Measurements from ENCODE around the gene SNRPA1.

The SNRPA1 gene

GRCh38 chr15:101242160-101242998 lies 52.7 kb downstream of the SNRPA1 start:
- DNase-seq (ENCODE audit: low spot score), result no peak

- no peak for DNase-seq (ENCODE audit: low spot score)
Measured at GRCh38 chr15:101240358-101240757, 54.7 kb downstream of the SNRPA1 start.

- no peak for DNase-seq (ENCODE audit: low spot score)
Measured at GRCh38 chr15:101239724-101240136, 55.3 kb downstream of the SNRPA1 start.

DNA sequence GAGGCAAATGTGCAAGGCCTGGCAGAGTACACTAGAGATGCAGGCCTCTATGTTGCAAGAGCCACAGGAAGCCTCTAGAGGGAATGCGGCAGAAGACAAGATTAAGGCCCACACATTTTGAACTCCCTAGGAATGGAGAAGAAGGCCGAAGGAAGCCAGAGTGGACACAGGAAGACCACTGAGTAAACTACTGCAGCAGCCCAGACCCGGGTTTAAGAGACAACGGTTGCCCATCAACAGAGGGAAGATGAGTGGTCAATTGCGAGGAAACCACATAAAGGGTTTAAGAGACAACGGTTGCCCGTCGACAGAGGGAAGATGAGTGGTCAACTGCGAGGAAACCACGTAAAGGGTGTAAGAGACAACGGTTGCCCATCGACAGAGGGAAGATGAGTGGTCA lies 57.8 kb downstream of the SNRPA1 start:
- DNase-seq (ENCODE audit: low spot score), result no peak

DNA sequence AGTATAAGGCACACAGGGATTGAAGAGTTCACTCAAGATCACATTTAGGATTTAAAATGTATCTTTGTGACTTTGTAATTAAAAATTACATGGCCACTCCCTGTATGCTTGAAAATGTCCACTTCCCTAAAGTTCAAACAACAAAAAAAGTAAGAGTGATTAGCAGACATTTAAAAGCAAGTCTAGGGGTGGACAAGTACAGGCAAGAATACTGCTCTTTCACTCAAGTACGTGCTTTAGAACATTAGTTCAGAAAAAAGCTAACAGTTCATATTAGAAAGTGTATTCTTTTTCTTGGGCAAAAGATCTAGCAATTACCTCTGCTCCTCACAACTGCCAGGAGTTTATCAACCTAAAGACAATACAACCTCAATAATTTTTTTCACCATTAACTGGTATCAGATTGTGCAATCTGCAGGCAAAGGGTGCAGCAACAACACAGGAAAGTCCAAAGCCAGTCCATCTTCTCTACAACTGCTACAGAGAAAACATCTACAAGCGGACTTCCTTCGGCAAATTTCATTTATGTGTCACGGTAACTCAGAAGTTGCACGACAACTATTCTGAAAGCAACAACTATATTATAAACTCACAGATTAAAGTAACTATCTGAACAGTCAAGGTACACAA lies 61.3 kb downstream of the SNRPA1 start:
- DNase-seq (ENCODE audit: low spot score), result no peak

- no peak for DNase-seq (ENCODE audit: low spot score)
Measured at GRCh38 chr15:101232677-101233076, 62.4 kb downstream of the SNRPA1 start.

Data from hematopoietic multipotent progenitor cell treated with erythropoietin and hydrocortisone succinate and interleukin-3 and kit ligand, for 17 days (in vitro differentiated cells).